Esophagus squamous epithelium (tissue), 4 donors: Measurements from ENCODE around the gene NSD2.

Experiments used
- POLR2A ChIP-seq, 4 donors: fragments of 450-650 bp; IDR thresholded peaks; one replicate each; pipeline ENCODE4 v1.6.1; 2017; ENCODE audit warnings: antibody characterized with exemption in 4 of 4, mild to moderate bottlenecking in 4 of 4, moderate library complexity in 3 of 4
- TF ChIP-seq, protein P1 (sequence below), 6 experiments: fragments of 450-650 bp in 4 of 6; fragments of 200-600 bp in 2 of 6; sonication (generic) in 2 of 6; IDR thresholded peaks; one replicate each; pipeline ENCODE4 v1.5.1; 2016 to 2019; ENCODE audit warnings: antibody characterized with exemption in 6 of 6, mild to moderate bottlenecking in 4 of 6, moderate library complexity in 4 of 6

DNA sequence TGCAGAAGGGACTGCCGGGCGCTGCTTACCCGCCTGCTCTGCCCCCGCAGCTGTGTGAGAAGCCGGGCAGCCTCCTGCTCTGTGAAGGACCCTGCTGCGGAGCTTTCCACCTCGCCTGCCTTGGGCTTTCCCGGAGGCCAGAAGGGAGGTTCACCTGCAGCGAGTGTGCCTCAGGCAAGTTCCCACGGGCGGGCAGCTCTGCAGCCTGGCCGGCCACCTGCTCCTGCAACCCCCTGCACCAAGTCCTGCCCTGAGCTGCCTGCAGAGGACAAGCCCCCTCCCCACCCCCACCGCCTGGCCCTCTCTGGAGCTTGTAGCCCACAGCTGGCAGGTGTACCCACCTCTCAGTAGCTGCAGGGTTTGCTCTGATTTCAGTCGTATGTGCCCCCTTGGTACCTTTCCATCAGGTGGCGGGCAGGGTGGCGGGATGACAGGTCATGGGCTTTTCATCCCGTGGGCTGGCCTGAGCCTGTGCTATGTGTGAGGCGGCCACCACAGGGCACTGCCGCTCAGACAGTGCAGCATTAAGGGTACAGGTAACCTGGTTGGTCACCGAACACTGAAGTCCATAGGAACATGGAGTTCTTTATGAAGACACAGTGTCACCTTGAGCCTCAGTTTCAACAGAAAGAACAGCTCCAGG lies 81.0 kb downstream of the NSD2 start:
- TF ChIP-seq, protein P1, sequence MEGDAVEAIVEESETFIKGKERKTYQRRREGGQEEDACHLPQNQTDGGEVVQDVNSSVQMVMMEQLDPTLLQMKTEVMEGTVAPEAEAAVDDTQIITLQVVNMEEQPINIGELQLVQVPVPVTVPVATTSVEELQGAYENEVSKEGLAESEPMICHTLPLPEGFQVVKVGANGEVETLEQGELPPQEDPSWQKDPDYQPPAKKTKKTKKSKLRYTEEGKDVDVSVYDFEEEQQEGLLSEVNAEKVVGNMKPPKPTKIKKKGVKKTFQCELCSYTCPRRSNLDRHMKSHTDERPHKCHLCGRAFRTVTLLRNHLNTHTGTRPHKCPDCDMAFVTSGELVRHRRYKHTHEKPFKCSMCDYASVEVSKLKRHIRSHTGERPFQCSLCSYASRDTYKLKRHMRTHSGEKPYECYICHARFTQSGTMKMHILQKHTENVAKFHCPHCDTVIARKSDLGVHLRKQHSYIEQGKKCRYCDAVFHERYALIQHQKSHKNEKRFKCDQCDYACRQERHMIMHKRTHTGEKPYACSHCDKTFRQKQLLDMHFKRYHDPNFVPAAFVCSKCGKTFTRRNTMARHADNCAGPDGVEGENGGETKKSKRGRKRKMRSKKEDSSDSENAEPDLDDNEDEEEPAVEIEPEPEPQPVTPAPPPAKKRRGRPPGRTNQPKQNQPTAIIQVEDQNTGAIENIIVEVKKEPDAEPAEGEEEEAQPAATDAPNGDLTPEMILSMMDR (IDR thresholded peaks at IDR 0.05), result no peak
- TF ChIP-seq POLR2A (IDR thresholded peaks at IDR 0.05), result no peak
